Gastroesophageal sphincter (tissue), 3 donors: ENCODE measurements around the gene ANGEL1.

ENCODE experiments used
- EP300 ChIP-seq: sonication (generic); formaldehyde crosslinking; IDR thresholded peaks from one replicate; pipeline ENCODE4 v1.6.1; 2017; ENCODE audit warnings: antibody characterized with exemption, mild to moderate bottlenecking
- POLR2A ChIP-seq, 2 donors: fragments of 450-650 bp; IDR thresholded peaks; one replicate each; pipeline ENCODE4 v1.6.1; 2017; ENCODE audit warnings: antibody characterized with exemption in 2 of 2, mild to moderate bottlenecking in 2 of 2, moderate library complexity in 1 of 2
- POLR2AphosphoS5 ChIP-seq: sonication (generic); formaldehyde crosslinking; IDR thresholded peaks from one replicate; pipeline ENCODE4 v1.6.1; 2017; ENCODE audit warnings: antibody characterized with exemption
- TF ChIP-seq, protein P1 (sequence below), 4 experiments: fragments of 200-600 bp in 2 of 4; fragments of 450-650 bp in 2 of 4; sonication (generic) in 1 of 4; IDR thresholded peaks; one replicate each; pipeline ENCODE4 v1.5.1; 2017 to 2019; ENCODE audit warnings: antibody characterized with exemption in 4 of 4, mild to moderate bottlenecking in 2 of 4, moderate library complexity in 2 of 4

- TF ChIP-seq POLR2A (IDR thresholded peaks at IDR 0.05) (no peak), POLR2AphosphoS5 (no peak), EP300 (no peak)
- TF ChIP-seq, protein P1, sequence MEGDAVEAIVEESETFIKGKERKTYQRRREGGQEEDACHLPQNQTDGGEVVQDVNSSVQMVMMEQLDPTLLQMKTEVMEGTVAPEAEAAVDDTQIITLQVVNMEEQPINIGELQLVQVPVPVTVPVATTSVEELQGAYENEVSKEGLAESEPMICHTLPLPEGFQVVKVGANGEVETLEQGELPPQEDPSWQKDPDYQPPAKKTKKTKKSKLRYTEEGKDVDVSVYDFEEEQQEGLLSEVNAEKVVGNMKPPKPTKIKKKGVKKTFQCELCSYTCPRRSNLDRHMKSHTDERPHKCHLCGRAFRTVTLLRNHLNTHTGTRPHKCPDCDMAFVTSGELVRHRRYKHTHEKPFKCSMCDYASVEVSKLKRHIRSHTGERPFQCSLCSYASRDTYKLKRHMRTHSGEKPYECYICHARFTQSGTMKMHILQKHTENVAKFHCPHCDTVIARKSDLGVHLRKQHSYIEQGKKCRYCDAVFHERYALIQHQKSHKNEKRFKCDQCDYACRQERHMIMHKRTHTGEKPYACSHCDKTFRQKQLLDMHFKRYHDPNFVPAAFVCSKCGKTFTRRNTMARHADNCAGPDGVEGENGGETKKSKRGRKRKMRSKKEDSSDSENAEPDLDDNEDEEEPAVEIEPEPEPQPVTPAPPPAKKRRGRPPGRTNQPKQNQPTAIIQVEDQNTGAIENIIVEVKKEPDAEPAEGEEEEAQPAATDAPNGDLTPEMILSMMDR (IDR thresholded peaks at IDR 0.05) = no peak
Observed at GRCh38 chr14:76771437-76771980, 41.2 kb downstream of the ANGEL1 start.
